CD4-positive, CD25-positive, alpha-beta regulatory T cell (primary cell): ENCODE data around the gene NEGR1. TPM values are rescaled to one million over a fixed set of nuclear protein-coding genes. Genes with fewer than 3 reads are reported as not detected.

Source experiments
- ATAC-seq, 2 donors: fragments of 150-1000 bp; cut with Tn5 transposase; one replicate each; pipeline ENCODE4 v1.10.0; 2021; ENCODE audit warnings: low read depth in 2 of 2, moderate number of reproducible peaks in 2 of 2, moderate library complexity in 1 of 2
- DNase-seq, 3 donors: peaks; one replicate each; pipeline versions ENCODE4 v3.0.0 to v3.0.0-alpha.2; 2012 to 2022; ENCODE audit warnings: mixed read lengths in 1 of 3
- H3K27ac ChIP-seq: one replicate; pipeline ENCODE4 v1.7.0; 2013; ENCODE audit warnings: mild to moderate bottlenecking, low read length; ENCODE audit not compliant: insufficient read depth, poor library complexity, severe bottlenecking
- H3K27me3 ChIP-seq: one replicate; pipeline ENCODE4 v1.7.0; 2013; ENCODE audit warnings: low read length; ENCODE audit not compliant: control insufficient read depth, insufficient read depth
- H3K36me3 ChIP-seq: one replicate; pipeline ENCODE4 v1.7.0; 2013; ENCODE audit warnings: mild to moderate bottlenecking, low read length, moderate library complexity; ENCODE audit not compliant: control insufficient read depth, insufficient read depth
- H3K4me1 ChIP-seq: 2 replicates; pipeline ENCODE4 v1.7.0; 2013; ENCODE audit warnings: mild to moderate bottlenecking, low read length; ENCODE audit not compliant: insufficient read depth, control insufficient read depth, poor library complexity, severe bottlenecking
- H3K4me3 ChIP-seq: one replicate; pipeline ENCODE4 v1.7.0; 2013; ENCODE audit warnings: low read depth, mild to moderate bottlenecking, low read length, moderate library complexity
- H3K9me3 ChIP-seq, 2 experiments: 1 replicate in 1 of 2; 2 replicates in 1 of 2; pipeline ENCODE4 v1.7.0; 2013; ENCODE audit warnings: low read length in 2 of 2, mild to moderate bottlenecking in 1 of 2, moderate library complexity in 1 of 2; ENCODE audit not compliant: control insufficient read depth in 2 of 2
- H3K27ac Mint-ChIP-seq, 3 donors: one replicate each; pipeline ENCODE4 v1.8.0; 2020 to 2022; ENCODE audit warnings: mild to moderate bottlenecking in 3 of 3, mixed read lengths in 3 of 3, moderate library complexity in 2 of 3
- H3K27me3 Mint-ChIP-seq: one replicate; pipeline ENCODE4 v1.8.0; 2022; ENCODE audit warnings: mild to moderate bottlenecking, mixed read lengths
- H3K36me3 Mint-ChIP-seq: one replicate; pipeline ENCODE4 v1.8.0; 2020; ENCODE audit warnings: mixed read lengths
- H3K4me1 Mint-ChIP-seq, 4 donors: one replicate each; pipeline ENCODE4 v1.8.0; 2020 to 2022; ENCODE audit warnings: mixed read lengths in 4 of 4, mild to moderate bottlenecking in 1 of 4
- H3K4me3 Mint-ChIP-seq, 4 donors: one replicate each; pipeline ENCODE4 v1.8.0; 2020 to 2022; ENCODE audit warnings: mild to moderate bottlenecking in 4 of 4, mixed read lengths in 4 of 4, moderate library complexity in 3 of 4
- H3K9me3 Mint-ChIP-seq, 7 donors: one replicate each; pipeline ENCODE4 v1.8.0; 2020 to 2022; ENCODE audit warnings: mixed read lengths in 7 of 7, mild to moderate bottlenecking in 3 of 7, moderate library complexity in 2 of 7
- polyA plus RNA-seq, 4 donors: library from polyadenylated mRNA; unstranded; fragments of 300-500 nt; fragmentation: Illumina TruSeq; gene quantifications; one replicate each; pipeline ENCODE4 v1.2.3, GENCODE V29; 2021
- total RNA-seq: library from RNA; stranded (reverse); gene quantifications from one replicate; pipeline ENCODE4 v1.2.3, GENCODE V29; 2022

The NEGR1 gene
- total and polyA plus RNA-seq, 5 donors from 2014 or later: not detected

DNA sequence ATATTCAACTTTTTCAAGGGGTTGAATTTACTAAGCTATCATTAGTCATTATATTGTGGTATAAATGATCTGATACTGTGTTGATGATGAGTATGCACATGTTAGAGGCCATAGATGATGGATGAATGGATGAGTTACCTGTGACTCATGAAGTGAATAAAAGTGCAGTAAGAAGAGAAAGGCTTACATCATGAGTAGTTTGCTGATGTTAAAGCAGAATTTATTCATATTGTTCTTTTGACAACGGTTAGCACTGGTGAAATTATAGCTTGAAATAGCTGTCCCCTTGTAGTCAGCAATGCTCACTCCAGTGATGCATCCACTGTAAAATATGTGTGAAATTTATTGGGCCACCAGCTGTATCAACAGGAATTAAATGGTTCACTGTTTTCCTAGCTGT lies 660.6 kb downstream of the NEGR1 start:
- no peak overlapping the region for H3K4me3 Mint-ChIP-seq
- DNase-seq: no peak
- H3K27me3 Mint-ChIP-seq: no peaks in the 10 kb centered on the region

DNA sequence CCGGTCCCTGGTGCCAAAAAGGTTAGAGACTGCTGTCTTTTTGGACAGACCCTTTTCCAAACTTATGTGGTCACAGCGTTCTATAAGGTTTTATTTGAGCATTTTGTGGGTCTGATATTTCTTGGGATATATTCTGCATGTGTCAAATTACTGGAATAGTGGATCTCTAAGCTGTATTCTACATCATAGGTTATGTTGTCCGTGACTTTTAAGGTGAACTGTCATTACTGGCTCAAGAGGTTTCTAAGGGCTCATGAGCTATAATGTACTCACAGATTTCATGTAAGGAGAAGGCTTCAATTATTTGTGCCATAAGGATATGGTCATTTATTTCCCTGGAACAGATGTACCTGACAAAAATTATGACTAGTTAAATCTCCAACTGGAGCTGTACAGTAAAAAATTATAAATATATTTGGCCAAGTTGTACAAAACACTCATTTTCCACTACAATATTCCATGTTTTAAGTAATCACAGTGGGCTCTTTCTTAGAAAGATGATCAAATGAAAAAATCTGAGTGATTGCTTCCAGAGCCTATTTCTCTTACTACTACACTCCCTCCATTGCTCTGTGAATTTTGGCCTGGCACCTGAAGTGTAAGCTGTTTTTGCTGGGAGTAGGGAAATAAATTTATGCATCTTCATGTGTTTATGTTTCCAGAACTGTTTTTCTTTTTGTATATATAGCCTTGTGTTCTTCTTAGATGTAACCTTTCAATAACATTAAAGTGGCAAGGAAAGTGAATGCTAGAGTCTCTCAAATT lies 663.4 kb downstream of the NEGR1 start:
- Mint-ChIP-seq H3K36me3 (no peaks in the 10 kb centered on the region), H3K9me3 (peaks cover 0 to 6% (median 2%) of the 10 kb centered on the region in 7 donors), H3K4me1 (no peaks in the 10 kb centered on the region), H3K27me3 (no peaks in the 10 kb centered on the region), H3K4me3 (no peak overlapping the region), H3K27ac (no peak overlapping the region)
- DNase-seq (no peak), ATAC-seq (no peak)
- H3K36me3 ChIP-seq: no peaks in the 10 kb centered on the region
- no peaks in the 10 kb centered on the region for H3K27me3 ChIP-seq
- H3K27ac ChIP-seq: no peak overlapping the region
- no peaks in the 10 kb centered on the region for H3K9me3 ChIP-seq
- H3K4me1 ChIP-seq: no peaks in the 10 kb centered on the region
- H3K4me3 ChIP-seq: no peak overlapping the region

More for the DNA sequence above, 660.6 kb downstream of the NEGR1 start:
- H3K27ac ChIP-seq: no peak overlapping the region
- no peaks in the 10 kb centered on the region for H3K36me3 Mint-ChIP-seq
- H3K4me1 Mint-ChIP-seq: no peaks in the 10 kb centered on the region
- no peaks in the 10 kb centered on the region for H3K9me3 ChIP-seq
- H3K4me1 ChIP-seq: no peaks in the 10 kb centered on the region
- no peak overlapping the region for H3K4me3 ChIP-seq
- ATAC-seq: no peak
- no peaks in the 10 kb centered on the region for H3K27me3 ChIP-seq
- no peak overlapping the region for H3K27ac Mint-ChIP-seq
- H3K9me3 Mint-ChIP-seq: peaks cover 0 to 14% (median 1%) of the 10 kb centered on the region in 7 donors
- H3K36me3 ChIP-seq: no peaks in the 10 kb centered on the region

DNA sequence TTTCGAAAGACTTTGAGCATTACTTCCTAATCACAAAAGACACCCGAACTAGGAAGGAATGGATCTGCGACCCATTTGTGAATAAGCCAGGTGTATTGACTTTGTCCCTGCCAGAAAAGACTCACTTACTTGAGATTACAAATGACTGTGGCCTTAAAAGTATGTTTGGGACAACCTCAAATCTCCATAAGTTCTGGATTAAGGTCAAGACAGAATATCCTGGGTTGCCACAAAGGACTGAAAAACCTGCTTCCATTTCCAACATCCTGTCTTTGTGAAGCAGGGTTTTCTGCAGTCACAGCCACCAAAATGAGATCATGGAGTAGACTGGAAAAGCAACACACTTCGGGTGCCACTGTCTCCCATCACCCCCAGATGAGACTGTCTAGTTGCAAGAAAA lies 664.1 kb downstream of the NEGR1 start:
- Histone ChIP-seq H3K27ac (no peak overlapping the region), H3K4me1 (no peaks in the 10 kb centered on the region), H3K36me3 (no peaks in the 10 kb centered on the region), H3K4me3 (no peak overlapping the region), H3K27me3 (no peaks in the 10 kb centered on the region), H3K9me3 (no peaks in the 10 kb centered on the region)
- H3K27me3 Mint-ChIP-seq: no peaks in the 10 kb centered on the region
- H3K4me1 Mint-ChIP-seq: no peaks in the 10 kb centered on the region
- ATAC-seq (no peak), DNase-seq (no peak)
- H3K27ac Mint-ChIP-seq: no peak overlapping the region
- no peaks in the 10 kb centered on the region for H3K36me3 Mint-ChIP-seq
- no peak overlapping the region for H3K4me3 Mint-ChIP-seq
- H3K9me3 Mint-ChIP-seq: peaks cover 0 to 6% (median 1%) of the 10 kb centered on the region in 7 donors

DNA sequence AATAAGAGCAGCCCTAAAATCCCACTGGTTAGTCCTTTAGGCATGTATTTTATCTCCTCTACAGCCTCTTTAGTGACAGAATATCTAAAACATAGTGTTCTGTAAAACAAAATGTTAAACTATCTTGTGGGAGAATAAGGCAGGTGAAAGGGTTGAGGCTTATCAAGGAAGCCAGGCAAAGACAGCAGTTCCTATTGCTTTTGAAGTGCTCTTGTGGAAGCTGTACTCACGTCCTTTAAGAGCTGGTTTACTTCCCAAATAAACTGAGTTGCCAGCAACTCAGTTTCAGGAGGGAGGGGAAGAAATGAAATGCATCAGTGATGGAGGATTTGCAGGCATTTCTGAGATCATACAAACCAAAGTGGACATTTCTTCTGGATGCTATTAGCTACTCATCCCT lies 671.9 kb downstream of the NEGR1 start:
- Mint-ChIP-seq H3K9me3 (peaks cover 0 to 26% (median 8%) of the 10 kb centered on the region in 7 donors), H3K4me3 (no peak overlapping the region), H3K27ac (no peak overlapping the region), H3K27me3 (no peaks in the 10 kb centered on the region), H3K4me1 (no peaks in the 10 kb centered on the region), H3K36me3 (no peaks in the 10 kb centered on the region)
- peaks cover 0 to 6% of the 10 kb centered on the region in 2 experiments for H3K9me3 ChIP-seq
- H3K36me3 ChIP-seq: no peaks in the 10 kb centered on the region
- DNase-seq (no peak), ATAC-seq (no peak)
- no peak overlapping the region for H3K27ac ChIP-seq
- no peak overlapping the region for H3K4me3 ChIP-seq
- no peaks in the 10 kb centered on the region for H3K4me1 ChIP-seq
- no peaks in the 10 kb centered on the region for H3K27me3 ChIP-seq

DNA sequence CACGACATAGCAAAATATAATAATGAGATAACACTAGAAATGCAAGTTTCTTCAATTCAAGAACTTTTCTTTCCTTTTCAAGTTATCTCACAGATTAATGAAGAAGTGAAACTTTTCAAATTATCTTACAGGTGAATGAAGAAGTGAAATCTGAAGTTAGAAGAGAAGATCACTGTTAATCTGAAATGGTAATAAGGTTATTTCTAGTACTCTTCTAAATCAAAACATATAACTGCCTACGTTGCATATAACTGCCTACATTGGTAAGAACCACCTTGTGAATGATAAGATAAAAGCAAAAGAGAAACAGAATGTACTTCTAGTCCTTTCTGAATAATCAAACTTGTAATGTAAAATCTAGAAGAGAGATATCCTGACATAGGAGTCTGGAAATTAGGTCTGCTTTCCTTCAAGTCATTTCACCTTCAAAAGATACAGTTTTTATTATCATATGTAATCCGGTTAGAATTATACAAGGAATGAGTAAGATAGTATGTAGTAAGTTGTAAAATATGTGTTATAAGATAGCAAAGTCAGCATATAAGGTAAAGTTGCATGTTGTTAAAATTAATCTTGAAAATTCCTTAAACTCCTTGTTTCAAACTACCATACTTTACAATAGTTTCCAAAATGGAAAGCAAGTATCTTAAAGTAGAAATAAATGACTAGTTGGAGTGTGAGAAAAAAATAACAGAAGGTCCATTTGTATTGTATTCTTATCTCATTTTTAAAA lies 679.1 kb downstream of the NEGR1 start:
- Mint-ChIP-seq H3K27ac (no peak overlapping the region), H3K36me3 (no peaks in the 10 kb centered on the region), H3K4me1 (no peaks in the 10 kb centered on the region), H3K27me3 (no peaks in the 10 kb centered on the region), H3K4me3 (no peak overlapping the region), H3K9me3 (peaks cover 0 to 16% (median 11%) of the 10 kb centered on the region in 7 donors)
- peaks cover 0 to 1% of the 10 kb centered on the region in 2 experiments for H3K9me3 ChIP-seq
- ATAC-seq: no peak
- H3K27ac ChIP-seq: no peak overlapping the region
- no peak for DNase-seq
- H3K27me3 ChIP-seq: no peaks in the 10 kb centered on the region
- no peaks in the 10 kb centered on the region for H3K4me1 ChIP-seq
- no peak overlapping the region for H3K4me3 ChIP-seq
- no peaks in the 10 kb centered on the region for H3K36me3 ChIP-seq

DNA sequence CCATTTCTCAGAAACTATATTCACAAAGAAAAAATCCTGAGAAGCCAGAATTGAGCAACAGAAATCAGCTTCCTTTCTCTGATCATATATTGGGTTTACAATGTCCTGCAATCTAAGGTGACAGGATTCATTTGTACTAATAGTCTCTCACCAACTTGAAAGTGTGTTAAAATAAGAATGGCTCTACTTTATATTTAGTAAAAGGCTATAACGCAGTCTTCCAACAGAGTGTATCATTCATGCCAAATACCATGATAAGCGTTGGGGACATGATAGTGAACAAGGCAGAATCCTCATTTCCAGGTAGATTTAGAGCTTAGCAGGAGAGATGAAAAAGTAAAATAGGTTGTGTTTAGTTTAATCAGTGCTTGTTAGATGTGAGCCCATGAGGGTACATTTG lies 682.3 kb downstream of the NEGR1 start:
- H3K9me3 Mint-ChIP-seq: peaks cover 6 to 20% (median 11%) of the 10 kb centered on the region in 7 donors
- Histone ChIP-seq H3K36me3 (no peaks in the 10 kb centered on the region), H3K27me3 (no peaks in the 10 kb centered on the region), H3K4me1 (no peaks in the 10 kb centered on the region), H3K4me3 (no peak overlapping the region), H3K9me3 (no peaks in the 10 kb centered on the region), H3K27ac (no peak overlapping the region)
- ATAC-seq: no peak
- H3K4me3 Mint-ChIP-seq: no peak overlapping the region
- H3K4me1 Mint-ChIP-seq: no peaks in the 10 kb centered on the region
- DNase-seq: no peak
- H3K27me3 Mint-ChIP-seq: no peaks in the 10 kb centered on the region
- H3K27ac Mint-ChIP-seq: no peak overlapping the region
- no peaks in the 10 kb centered on the region for H3K36me3 Mint-ChIP-seq

DNA sequence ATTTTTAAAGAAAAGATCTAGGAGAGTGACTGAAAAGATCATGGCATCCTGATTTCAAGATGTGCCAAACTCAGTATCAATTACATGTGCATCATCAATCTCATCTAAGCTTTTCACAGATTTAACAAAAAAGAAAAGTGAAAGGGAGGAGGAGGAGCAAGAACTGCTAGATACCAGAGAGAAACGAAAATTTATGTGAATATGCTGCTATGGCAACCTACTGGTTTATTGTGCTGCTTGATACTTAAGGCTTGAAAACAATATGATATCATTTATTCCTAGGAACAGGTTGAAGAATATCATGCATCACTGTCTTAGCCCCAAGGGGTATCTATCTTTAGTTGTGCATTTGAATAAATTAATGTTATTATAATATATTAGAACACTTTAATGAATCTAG lies 683.0 kb downstream of the NEGR1 start:
- H3K9me3 Mint-ChIP-seq: peaks cover 5 to 20% (median 11%) of the 10 kb centered on the region in 7 donors

More for the DNA sequence above, 683.0 kb downstream of the NEGR1 start:
- no peaks in the 10 kb centered on the region for H3K27me3 Mint-ChIP-seq
- Histone ChIP-seq H3K4me3 (no peak overlapping the region), H3K4me1 (no peaks in the 10 kb centered on the region), H3K27ac (no peak overlapping the region), H3K27me3 (no peaks in the 10 kb centered on the region), H3K36me3 (no peaks in the 10 kb centered on the region), H3K9me3 (no peaks in the 10 kb centered on the region)
- no peak overlapping the region for H3K4me3 Mint-ChIP-seq
- ATAC-seq (no peak), DNase-seq (no peak)
- H3K4me1 Mint-ChIP-seq: no peaks in the 10 kb centered on the region
- no peaks in the 10 kb centered on the region for H3K36me3 Mint-ChIP-seq
- no peak overlapping the region for H3K27ac Mint-ChIP-seq
